Bronchial epithelial cell (primary cell): ENCODE data around the gene DGKD. TPM values are rescaled to one million over a fixed set of nuclear protein-coding genes. Genes with fewer than 3 reads are reported as not detected.

Experiments
- DNase-seq: peaks from one replicate; pipeline ENCODE4 v3.0.0-alpha.2; 2010; ENCODE audit warnings: low read depth
- FAIRE-seq: peaks from 2 replicates; lab custom pipeline; 2011; peaks lifted over from hg19 to GRCh38; lab: Jason Lieb, UNC
- H3K27me3 ChIP-seq: 2 replicates; pipeline ENCODE4 v1.5.1; 2011; ENCODE audit warnings: low read length; ENCODE audit not compliant: control insufficient read depth, insufficient read depth
- H3K36me3 ChIP-seq: 2 replicates; pipeline ENCODE4 v1.5.1; 2011; ENCODE audit warnings: low read length; ENCODE audit not compliant: control insufficient read depth, insufficient read depth
- H3K4me3 ChIP-seq: 2 replicates; pipeline ENCODE4 v1.5.1; 2011; ENCODE audit warnings: mild to moderate bottlenecking, low read depth, low read length, control low read depth
- CTCF ChIP-seq: IDR thresholded peaks from 2 replicates; pipeline ENCODE4 v1.5.1; 2011; ENCODE audit warnings: mild to moderate bottlenecking, moderate library complexity, low read length, control low read depth, inconsistent platforms; ENCODE audit not compliant: insufficient read depth, severe bottlenecking
- total RNA-seq: library from RNA; depleted of rRNA; stranded (reverse); fragments of >200 nt; gene quantifications from 2 replicates; pipeline ENCODE4 v1.2.1, GENCODE V29; 2014

The DGKD gene
- total RNA-seq, 1 donor from 2014 or later = 14.5 TPM

GRCh38 chr2:233436191-233436581 lies 81.9 kb downstream of the DGKD start:
- FAIRE-seq (no peak), DNase-seq (no peak)
- Histone ChIP-seq H3K4me3 (no peak overlapping the region), H3K27me3 (no peaks in the 10 kb centered on the region), H3K36me3 (peaks cover 4% of the 10 kb centered on the region)
- no peak for TF ChIP-seq CTCF

GRCh38 chr2:233436691-233437438 lies 82.6 kb downstream of the DGKD start:
- peak; percentile 23 for FAIRE-seq
- Histone ChIP-seq H3K27me3 (no peaks in the 10 kb centered on the region), H3K4me3 (no peak overlapping the region), H3K36me3 (peaks cover 4% of the 10 kb centered on the region)
- no peak for TF ChIP-seq CTCF
- no peak for DNase-seq

- FAIRE-seq (peak; percentile 68), DNase-seq (no peak)
Measured at GRCh38 chr2:233437439-233437955, 83.2 kb downstream of the DGKD start.

GRCh38 chr2:233438573-233439147 lies 84.4 kb downstream of the DGKD start:
- Histone ChIP-seq H3K36me3 (peaks cover 5% of the 10 kb centered on the region), H3K27me3 (no peaks in the 10 kb centered on the region), H3K4me3 (no peak overlapping the region)
- TF ChIP-seq CTCF = no peak
- FAIRE-seq (no peak), DNase-seq (no peak)

More at GRCh38 chr2:233437439-233437955, 83.2 kb downstream of the DGKD start:
- Histone ChIP-seq H3K27me3 (no peaks in the 10 kb centered on the region), H3K4me3 (no peak overlapping the region), H3K36me3 (peaks cover 4% of the 10 kb centered on the region)
- TF ChIP-seq CTCF = no peak

- TF ChIP-seq CTCF = no peak
- FAIRE-seq = no peak
- Histone ChIP-seq H3K36me3 (peaks cover 6% of the 10 kb centered on the region), H3K4me3 (no peak overlapping the region), H3K27me3 (no peaks in the 10 kb centered on the region)
- DNase-seq = no peak
Measured at GRCh38 chr2:233439191-233439590, 84.9 kb downstream of the DGKD start.
